ENCODE results near the gene NNMT.

DNA sequence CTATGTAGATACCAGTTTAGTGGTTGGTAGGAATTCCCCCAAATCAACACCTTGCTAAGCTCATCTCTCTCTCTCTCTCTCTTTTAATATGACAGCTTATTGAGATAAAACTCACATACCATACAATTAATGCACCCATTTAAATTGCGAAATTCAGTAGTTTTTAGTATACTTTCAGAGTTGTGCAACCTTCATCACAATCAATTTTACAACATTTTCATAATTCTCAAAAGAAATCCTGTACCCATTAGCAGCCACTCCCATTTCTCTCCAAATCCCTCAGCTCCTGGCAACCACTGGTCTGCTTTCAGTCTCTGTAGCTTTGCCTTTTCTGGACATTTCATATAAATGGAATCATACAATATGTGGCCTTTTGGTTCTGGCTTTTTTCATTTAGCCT lies 13.3 kb downstream of the NNMT start:
- no peak for TF ChIP-seq EZH2 (IDR thresholded peaks at IDR 0.05; ENCODE audit: insufficient read depth, poor library complexity, severe bottlenecking)
- TF ChIP-seq EZH2phosphoT487 (IDR thresholded peaks at IDR 0.05; ENCODE audit: insufficient read depth, low read depth) = no peak

All from GM23248 (cell line).